Astrocyte (in vitro differentiated cells and primary cell): ENCODE measurements around the gene STRA6.

Source experiments
- EZH2 ChIP-seq: IDR thresholded peaks from 2 replicates; pipeline ENCODE4 v1.6.1; 2012; ENCODE audit warnings: mild to moderate bottlenecking, low read length, inconsistent platforms; ENCODE audit not compliant: insufficient read depth
- TF ChIP-seq, protein P1 (sequence below): IDR thresholded peaks from 2 replicates; pipeline ENCODE4 v1.5.1; 2011; ENCODE audit warnings: low read depth, mild to moderate bottlenecking, inconsistent platforms, low read length, moderate library complexity; ENCODE audit not compliant: insufficient read depth

DNA sequence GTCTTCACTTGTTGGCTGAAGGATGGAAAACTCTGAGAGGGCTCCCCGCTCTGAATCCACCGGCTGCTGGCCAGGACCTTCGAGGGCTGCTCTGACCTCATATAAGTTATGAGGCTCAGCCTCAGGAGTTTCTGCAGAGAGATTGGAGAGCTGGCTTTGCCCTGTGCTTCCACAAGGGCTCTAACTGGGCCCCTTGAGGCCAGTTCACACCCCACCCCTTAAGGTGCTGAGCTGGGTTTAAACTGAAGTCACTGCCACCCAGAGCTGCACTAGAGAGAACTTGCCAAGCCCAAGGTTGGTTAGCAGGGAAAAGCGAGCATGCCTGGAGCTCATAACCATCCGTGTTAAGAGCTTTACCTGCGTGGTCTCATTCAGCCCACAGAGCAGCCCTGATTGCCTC lies 30.8 kb upstream of the STRA6 start:
- no peak for TF ChIP-seq EZH2
- TF ChIP-seq, protein P1, sequence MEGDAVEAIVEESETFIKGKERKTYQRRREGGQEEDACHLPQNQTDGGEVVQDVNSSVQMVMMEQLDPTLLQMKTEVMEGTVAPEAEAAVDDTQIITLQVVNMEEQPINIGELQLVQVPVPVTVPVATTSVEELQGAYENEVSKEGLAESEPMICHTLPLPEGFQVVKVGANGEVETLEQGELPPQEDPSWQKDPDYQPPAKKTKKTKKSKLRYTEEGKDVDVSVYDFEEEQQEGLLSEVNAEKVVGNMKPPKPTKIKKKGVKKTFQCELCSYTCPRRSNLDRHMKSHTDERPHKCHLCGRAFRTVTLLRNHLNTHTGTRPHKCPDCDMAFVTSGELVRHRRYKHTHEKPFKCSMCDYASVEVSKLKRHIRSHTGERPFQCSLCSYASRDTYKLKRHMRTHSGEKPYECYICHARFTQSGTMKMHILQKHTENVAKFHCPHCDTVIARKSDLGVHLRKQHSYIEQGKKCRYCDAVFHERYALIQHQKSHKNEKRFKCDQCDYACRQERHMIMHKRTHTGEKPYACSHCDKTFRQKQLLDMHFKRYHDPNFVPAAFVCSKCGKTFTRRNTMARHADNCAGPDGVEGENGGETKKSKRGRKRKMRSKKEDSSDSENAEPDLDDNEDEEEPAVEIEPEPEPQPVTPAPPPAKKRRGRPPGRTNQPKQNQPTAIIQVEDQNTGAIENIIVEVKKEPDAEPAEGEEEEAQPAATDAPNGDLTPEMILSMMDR, result no peak
